ENCODE measurements around the gene PCDH9. TPM values are rescaled to one million over a fixed set of nuclear protein-coding genes. Genes with fewer than 3 reads are reported as not detected.

Gene PCDH9
- total RNA-seq, 1 donor from 2014 or later: 0.26 TPM

DNA sequence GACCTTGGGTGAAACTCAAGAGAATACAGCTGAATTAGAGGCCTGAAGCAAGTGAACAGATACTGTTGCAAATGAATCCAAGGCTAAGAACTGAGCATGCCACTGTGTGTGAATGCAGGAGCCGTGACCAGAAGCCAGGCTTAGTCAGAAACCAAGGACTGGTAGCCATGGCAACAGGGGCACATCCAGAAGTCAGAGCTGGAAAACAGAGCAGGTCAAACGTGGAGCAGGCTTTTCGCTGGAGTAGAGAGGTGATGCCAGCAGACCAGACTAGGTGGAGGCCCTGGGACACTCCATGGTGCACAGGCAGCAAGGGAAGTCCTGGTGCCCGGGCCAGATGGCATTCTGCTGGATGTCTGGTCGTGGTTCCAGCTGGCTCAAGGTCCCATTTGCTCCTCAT lies 564.1 kb downstream of the PCDH9 start:
- FAIRE-seq: no peak
- TF ChIP-seq, protein P1, sequence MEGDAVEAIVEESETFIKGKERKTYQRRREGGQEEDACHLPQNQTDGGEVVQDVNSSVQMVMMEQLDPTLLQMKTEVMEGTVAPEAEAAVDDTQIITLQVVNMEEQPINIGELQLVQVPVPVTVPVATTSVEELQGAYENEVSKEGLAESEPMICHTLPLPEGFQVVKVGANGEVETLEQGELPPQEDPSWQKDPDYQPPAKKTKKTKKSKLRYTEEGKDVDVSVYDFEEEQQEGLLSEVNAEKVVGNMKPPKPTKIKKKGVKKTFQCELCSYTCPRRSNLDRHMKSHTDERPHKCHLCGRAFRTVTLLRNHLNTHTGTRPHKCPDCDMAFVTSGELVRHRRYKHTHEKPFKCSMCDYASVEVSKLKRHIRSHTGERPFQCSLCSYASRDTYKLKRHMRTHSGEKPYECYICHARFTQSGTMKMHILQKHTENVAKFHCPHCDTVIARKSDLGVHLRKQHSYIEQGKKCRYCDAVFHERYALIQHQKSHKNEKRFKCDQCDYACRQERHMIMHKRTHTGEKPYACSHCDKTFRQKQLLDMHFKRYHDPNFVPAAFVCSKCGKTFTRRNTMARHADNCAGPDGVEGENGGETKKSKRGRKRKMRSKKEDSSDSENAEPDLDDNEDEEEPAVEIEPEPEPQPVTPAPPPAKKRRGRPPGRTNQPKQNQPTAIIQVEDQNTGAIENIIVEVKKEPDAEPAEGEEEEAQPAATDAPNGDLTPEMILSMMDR (IDR thresholded peaks at IDR 0.05; ENCODE audit: insufficient read depth, low read length, severe bottlenecking): no peak
- DNase-seq (ENCODE audit: low read depth): peak; percentile 49
- no peaks in the 10 kb centered on the region for H3K36me3 ChIP-seq (ENCODE audit: control insufficient read depth, insufficient read depth, low read length)
- H3K27me3 ChIP-seq (ENCODE audit: control insufficient read depth, insufficient read depth, low read length): no peaks in the 10 kb centered on the region
- no peak overlapping the region for H3K4me3 ChIP-seq (ENCODE audit: low read depth, low read length)

DNA sequence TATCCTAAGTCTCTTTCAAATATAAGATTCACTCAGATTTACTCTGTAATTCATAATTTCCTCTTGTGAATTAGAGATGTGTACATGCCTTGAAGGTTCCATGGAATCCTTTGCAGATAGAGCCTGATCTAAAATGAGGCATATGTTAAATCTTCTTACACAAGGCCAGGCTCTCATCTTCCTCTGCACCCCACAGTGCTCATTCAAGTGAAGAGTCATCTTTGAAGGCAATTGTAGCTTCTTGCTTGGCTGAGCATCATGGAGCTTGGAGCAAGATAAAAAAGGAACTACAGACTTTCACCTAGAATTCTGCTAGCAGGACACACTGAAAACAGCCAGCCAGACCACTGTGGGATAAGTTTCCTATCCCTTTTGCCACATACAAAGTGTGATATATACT lies 566.4 kb downstream of the PCDH9 start:
- Histone ChIP-seq H3K36me3 (ENCODE audit: control insufficient read depth, insufficient read depth, low read length) (no peaks in the 10 kb centered on the region), H3K27me3 (ENCODE audit: control insufficient read depth, insufficient read depth, low read length) (no peaks in the 10 kb centered on the region), H3K4me3 (ENCODE audit: low read depth, low read length) (no peak overlapping the region)
- FAIRE-seq (no peak), DNase-seq (ENCODE audit: low read depth) (no peak)
- TF ChIP-seq, protein P1 (IDR thresholded peaks at IDR 0.05; ENCODE audit: insufficient read depth, low read length, severe bottlenecking): no peak

DNA sequence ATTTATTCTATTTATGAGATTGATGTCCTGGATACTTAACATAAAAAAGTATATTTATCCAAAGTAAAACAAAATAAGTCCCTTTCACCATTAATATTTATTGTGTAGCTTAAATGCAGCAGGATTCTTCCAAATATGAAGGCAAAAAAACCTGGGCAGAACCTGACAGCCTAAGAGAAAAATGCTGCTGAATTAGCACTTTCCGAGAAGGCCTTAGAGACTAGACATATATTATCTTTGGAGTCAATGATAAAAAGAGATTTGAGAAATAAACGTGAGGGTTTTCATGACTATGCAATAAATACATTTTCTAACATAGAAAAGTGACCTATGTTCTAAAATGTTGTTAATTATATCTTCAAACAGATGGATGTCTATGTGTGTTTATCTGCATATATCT lies 566.9 kb downstream of the PCDH9 start:
- FAIRE-seq: no peak
- H3K27me3 ChIP-seq (ENCODE audit: control insufficient read depth, insufficient read depth, low read length): no peaks in the 10 kb centered on the region
- no peak overlapping the region for H3K4me3 ChIP-seq (ENCODE audit: low read depth, low read length)
- H3K36me3 ChIP-seq (ENCODE audit: control insufficient read depth, insufficient read depth, low read length): no peaks in the 10 kb centered on the region
- DNase-seq (ENCODE audit: low read depth): no peak
- TF ChIP-seq, protein P1 (IDR thresholded peaks at IDR 0.05; ENCODE audit: insufficient read depth, low read length, severe bottlenecking): no peak

DNA sequence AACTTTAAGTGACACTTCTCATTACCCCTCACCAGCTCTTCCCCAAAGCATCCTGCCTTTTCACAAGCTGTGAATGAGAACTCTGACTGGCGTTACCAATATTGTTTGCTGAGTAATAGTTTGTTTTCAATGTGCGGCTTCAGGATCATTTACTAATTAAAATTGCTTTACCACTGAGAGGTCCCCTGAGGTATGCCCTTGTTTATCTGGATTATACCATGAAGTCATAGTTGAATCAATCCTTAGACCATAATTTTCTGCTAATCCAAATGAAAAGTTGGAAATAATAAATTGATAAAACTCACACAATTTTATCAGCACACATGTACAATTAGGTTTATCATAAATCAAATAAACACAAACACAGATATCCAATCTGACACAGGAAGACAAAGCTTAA lies 568.8 kb downstream of the PCDH9 start:
- FAIRE-seq (no peak), DNase-seq (ENCODE audit: low read depth) (no peak)
- TF ChIP-seq, protein P1 (IDR thresholded peaks at IDR 0.05; ENCODE audit: insufficient read depth, low read length, severe bottlenecking): no peak
- Histone ChIP-seq H3K4me3 (ENCODE audit: low read depth, low read length) (no peak overlapping the region), H3K36me3 (ENCODE audit: control insufficient read depth, insufficient read depth, low read length) (no peaks in the 10 kb centered on the region), H3K27me3 (ENCODE audit: control insufficient read depth, insufficient read depth, low read length) (no peaks in the 10 kb centered on the region)

DNA sequence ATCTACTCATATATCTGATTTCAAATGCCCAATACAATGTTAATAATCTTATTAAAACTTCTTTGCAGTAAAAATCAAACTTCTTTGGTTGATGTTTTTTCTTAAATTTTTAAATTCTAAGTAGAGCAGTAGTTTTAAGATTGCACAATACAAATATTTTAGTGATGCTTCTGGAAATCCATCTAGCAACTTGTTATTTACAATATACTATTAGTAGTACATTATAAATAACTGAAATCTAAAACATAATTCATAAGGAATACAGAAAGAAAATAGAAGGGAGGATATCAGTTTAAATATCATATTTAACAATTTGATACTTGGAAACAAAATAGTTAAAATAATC lies 569.7 kb downstream of the PCDH9 start:
- Histone ChIP-seq H3K36me3 (ENCODE audit: control insufficient read depth, insufficient read depth, low read length) (no peaks in the 10 kb centered on the region), H3K4me3 (ENCODE audit: low read depth, low read length) (no peak overlapping the region), H3K27me3 (ENCODE audit: control insufficient read depth, insufficient read depth, low read length) (no peaks in the 10 kb centered on the region)
- FAIRE-seq: no peak
- no peak for DNase-seq (ENCODE audit: low read depth)
- TF ChIP-seq, protein P1 (IDR thresholded peaks at IDR 0.05; ENCODE audit: insufficient read depth, low read length, severe bottlenecking): no peak

DNA sequence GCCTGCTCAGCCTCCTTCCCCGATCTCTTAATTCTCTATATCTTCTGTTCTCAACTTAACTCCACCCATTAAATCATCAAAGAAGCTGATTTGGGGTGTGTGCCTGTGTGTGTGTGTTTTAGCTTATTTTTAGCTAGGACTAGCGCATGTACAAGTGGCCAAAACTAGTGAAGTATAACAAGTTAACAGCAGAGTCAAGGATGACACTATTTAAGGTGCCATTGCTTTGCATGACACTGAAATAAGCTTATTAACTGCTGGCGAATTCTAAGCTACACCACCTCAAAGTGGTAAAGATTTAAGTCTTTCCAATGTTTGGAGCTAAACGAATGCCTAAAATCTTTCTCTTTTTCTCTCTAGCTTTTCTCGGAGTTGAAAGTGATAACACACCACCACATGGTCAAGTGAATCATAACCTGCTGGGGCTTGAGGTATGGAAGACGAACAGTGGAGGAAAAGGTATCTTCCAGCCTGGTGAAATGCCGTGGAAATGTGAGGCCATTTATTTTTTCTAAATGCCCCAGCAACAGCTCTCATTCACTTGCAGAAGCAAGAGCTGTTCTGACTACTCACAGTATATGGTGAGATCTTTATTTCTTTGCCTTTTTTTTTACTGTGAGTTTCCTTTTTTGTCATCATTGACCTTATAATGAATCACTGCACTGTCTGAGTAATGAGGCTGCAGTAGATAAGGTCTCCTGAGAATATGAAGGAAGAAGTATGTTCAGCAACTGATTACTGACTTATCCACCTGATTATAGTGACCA lies 570.3 kb downstream of the PCDH9 start:
- FAIRE-seq (no peak), DNase-seq (ENCODE audit: low read depth) (peak; percentile 87)
- Histone ChIP-seq H3K4me3 (ENCODE audit: low read depth, low read length) (no peak overlapping the region), H3K27me3 (ENCODE audit: control insufficient read depth, insufficient read depth, low read length) (no peaks in the 10 kb centered on the region), H3K36me3 (ENCODE audit: control insufficient read depth, insufficient read depth, low read length) (no peaks in the 10 kb centered on the region)
- TF ChIP-seq, protein P1 (IDR thresholded peaks at IDR 0.05; ENCODE audit: insufficient read depth, low read length, severe bottlenecking): no peak

Data from bronchial epithelial cell (primary cell).